22Rv1 (cell line): ENCODE data around the gene ZGLP1.

Source experiments
- CTCF ChIP-seq: fragments of 450-650 bp; IDR thresholded peaks from 2 replicates; pipeline ENCODE4 v1.5.1; 2017; ENCODE audit warnings: mild to moderate bottlenecking
- ZFX ChIP-seq: fragments of 450-650 bp; IDR thresholded peaks from 2 replicates; pipeline ENCODE4 v1.6.1; 2017; ENCODE audit warnings: antibody characterized with exemption, borderline replicate concordance

GRCh38 chr19:10305139-10305806 is 4.3 kb downstream of the ZGLP1 start:
- TF ChIP-seq CTCF (no peak), ZFX (no peak)
